Hepatic stellate cell (primary cell): ENCODE results near the gene FAM171A1.
"Not testable (repeated sequence)": the region's sequence is repeated elsewhere in the genome, so short reads cannot be mapped to it uniquely, and the experiment has no call there.

ENCODE experiments used
- DNase-seq: peaks from one replicate; pipeline ENCODE4 v3.0.0; 2011; ENCODE audit warnings: low spot score

The FAM171A1 gene

GRCh38 chr10:15370856-15371701, at the start of gene FAM171A1:
TSS of gene FAM171A1 (minus strand) at chr10:15371289. CDS start at chr10:15371052, 237 bp downstream.
- peak; percentile 73 for DNase-seq

GRCh38 chr10:15420858-15421257, 49.8 kb upstream of the FAM171A1 start:
- no peak for DNase-seq

- DNase-seq: peak; percentile 29
These were observed 48.3 kb upstream of the FAM171A1 start for GRCh38 chr10:15419279-15419874.

GRCh38 chr10:15416034-15416433, 44.9 kb upstream of the FAM171A1 start:
- DNase-seq: no peak

GRCh38 chr10:15411010-15411409, 39.9 kb upstream of the FAM171A1 start:
- no peak for DNase-seq

- DNase-seq: not testable (repeated sequence)
These were observed 38.3 kb upstream of the FAM171A1 start for GRCh38 chr10:15409350-15409749.

- no peak for DNase-seq
These were observed 37.5 kb upstream of the FAM171A1 start for GRCh38 chr10:15408557-15408956.

GRCh38 chr10:15405319-15405718, 34.2 kb upstream of the FAM171A1 start:
- DNase-seq: no peak

GRCh38 chr10:15401382-15401781, 30.3 kb upstream of the FAM171A1 start:
- no peak for DNase-seq

- not testable (repeated sequence) for DNase-seq
These were observed 29.4 kb upstream of the FAM171A1 start for GRCh38 chr10:15400461-15400860.

- no peak for DNase-seq
These were observed 28.1 kb upstream of the FAM171A1 start for GRCh38 chr10:15399060-15399661.

GRCh38 chr10:15395935-15396334, 24.8 kb upstream of the FAM171A1 start:
- DNase-seq: no peak

GRCh38 chr10:15393139-15393825, 22.2 kb upstream of the FAM171A1 start:
- DNase-seq: no peak

- DNase-seq: no peak
These were observed 20.4 kb upstream of the FAM171A1 start for GRCh38 chr10:15391491-15391890.

GRCh38 chr10:15388172-15388571, 17.1 kb upstream of the FAM171A1 start:
- DNase-seq: not testable (repeated sequence)

GRCh38 chr10:15387021-15387420, 15.9 kb upstream of the FAM171A1 start:
- no peak for DNase-seq

- DNase-seq: no peak
These were observed 14.7 kb upstream of the FAM171A1 start for GRCh38 chr10:15385552-15386455.

GRCh38 chr10:15381420-15381819, 10.3 kb upstream of the FAM171A1 start:
- DNase-seq: no peak

GRCh38 chr10:15379078-15379477, 8.0 kb upstream of the FAM171A1 start:
- no peak for DNase-seq

- no peak for DNase-seq
These were observed 7.5 kb upstream of the FAM171A1 start for GRCh38 chr10:15378569-15378968.

GRCh38 chr10:15374566-15374965, 3.5 kb upstream of the FAM171A1 start:
- DNase-seq: no peak
